Neural cell (in vitro differentiated cells): ENCODE measurements around the gene POLK. TPM values are rescaled to one million over a fixed set of nuclear protein-coding genes. Genes with fewer than 3 reads are reported as not detected.
"Not testable (repeated sequence)": the region's sequence is repeated elsewhere in the genome, so short reads cannot be mapped to it uniquely, and the experiment has no call there.

ENCODE experiments used
- H2AFZ ChIP-seq: fragments of 200-600, 300-800 bp; sonication (generic), shearing (Covaris generic); 2 replicates; pipeline ENCODE4 v1.6.0; 2014; ENCODE audit warnings: low read depth, mild to moderate bottlenecking, antibody characterized with exemption, low read length, moderate library complexity
- H3F3A ChIP-seq: fragments of 200-600 bp; shearing (Covaris generic); 2 replicates; pipeline ENCODE4 v1.6.1; 2016; ENCODE audit warnings: mild to moderate bottlenecking, moderate library complexity, mixed read lengths, antibody characterized with exemption, low read length; ENCODE audit not compliant: insufficient read depth, poor library complexity, severe bottlenecking
- H3K27ac ChIP-seq: fragments of 200-600, 300-800 bp; sonication (generic), shearing (Covaris generic); 2 replicates; pipeline ENCODE4 v1.5.1; 2014; ENCODE audit warnings: mild to moderate bottlenecking, low read length, moderate library complexity
- H3K27me3 ChIP-seq: fragments of 300-800, 200-600 bp; sonication (generic), shearing (Covaris generic); 2 replicates; pipeline ENCODE4 v1.6.0; 2014; ENCODE audit warnings: mild to moderate bottlenecking, low read depth, low read length, moderate library complexity; ENCODE audit not compliant: insufficient read depth
- H3K36me3 ChIP-seq: fragments of 300-800, 200-600 bp; sonication (generic), shearing (Covaris generic); 2 replicates; pipeline ENCODE4 v1.5.1; 2014; ENCODE audit warnings: mild to moderate bottlenecking, antibody characterized with exemption, low read length, moderate library complexity; ENCODE audit not compliant: insufficient read depth
- H3K4me2 ChIP-seq: fragments of 300-800, 200-600 bp; sonication (generic), shearing (Covaris generic); 2 replicates; pipeline ENCODE4 v1.6.0; 2014; ENCODE audit warnings: mild to moderate bottlenecking, low read length
- H3K4me3 ChIP-seq: fragments of 300-800, 200-600 bp; sonication (generic), shearing (Covaris generic); 2 replicates; pipeline ENCODE4 v1.5.1; 2014; ENCODE audit warnings: mild to moderate bottlenecking, low read length, moderate library complexity
- H3K79me2 ChIP-seq: fragments of 200-600 bp; shearing (Covaris generic); replicated peaks from 2 replicates; pipeline ENCODE4 v1.6.0; 2014; ENCODE audit warnings: mild to moderate bottlenecking, low read length, moderate library complexity; ENCODE audit not compliant: insufficient read depth
- H3K9ac ChIP-seq: fragments of 300-800, 200-600 bp; sonication (generic), shearing (Covaris generic); 2 replicates; pipeline ENCODE4 v1.6.1; 2016; ENCODE audit warnings: mild to moderate bottlenecking, low read length, mixed read lengths
- H3K9me2 ChIP-seq: fragments of 200-600 bp; shearing (Covaris generic); 2 replicates; pipeline ENCODE4 v1.6.1; 2016; ENCODE audit warnings: mild to moderate bottlenecking, low read length, mixed read lengths; ENCODE audit not compliant: insufficient read depth
- H3K9me3 ChIP-seq: fragments of 200-600, 300-800 bp; sonication (generic), shearing (Covaris generic); 2 replicates; pipeline ENCODE4 v1.6.1; 2016; ENCODE audit warnings: mild to moderate bottlenecking, mixed run types, low read length, moderate library complexity, mixed read lengths
- H4K20me1 ChIP-seq: fragments of 200-600 bp; shearing (Covaris generic); 2 replicates; pipeline ENCODE4 v1.6.1; 2016; ENCODE audit warnings: mild to moderate bottlenecking, mixed run types; ENCODE audit not compliant: insufficient read depth
- CTCF ChIP-seq: fragments of 450-650 bp; IDR thresholded peaks from 2 replicates; pipeline ENCODE4 v1.5.1; 2014; ENCODE audit warnings: antibody characterized with exemption, mild to moderate bottlenecking, moderate library complexity; ENCODE audit not compliant: poor library complexity, severe bottlenecking
- EP300 ChIP-seq: fragments of 450-650 bp; conservative IDR thresholded peaks from 2 replicates; pipeline ENCODE4 v1.6.1; 2014; ENCODE audit warnings: antibody characterized with exemption, mild to moderate bottlenecking, moderate library complexity; ENCODE audit not compliant: poor library complexity, severe bottlenecking
- EZH2 ChIP-seq: fragments of 200-600, 300-800 bp; shearing (Covaris generic), sonication (generic); IDR thresholded peaks from 2 replicates; pipeline ENCODE4 v1.6.1; 2014; ENCODE audit warnings: antibody characterized with exemption, low read length, borderline replicate concordance, mild to moderate bottlenecking; ENCODE audit not compliant: insufficient read depth, poor library complexity, severe bottlenecking
- MXI1 ChIP-seq: fragments of 450-650 bp; conservative IDR thresholded peaks from 2 replicates; pipeline ENCODE4 v1.6.1; 2014; ENCODE audit warnings: antibody characterized with exemption, mild to moderate bottlenecking; ENCODE audit not compliant: poor library complexity, severe bottlenecking
- POLR2AphosphoS5 ChIP-seq: IDR thresholded peaks from 2 replicates; pipeline ENCODE4 v1.6.1; 2012
- RAD21 ChIP-seq: fragments of 450-650 bp; conservative IDR thresholded peaks from 2 replicates; pipeline ENCODE4 v1.6.1; 2014; ENCODE audit warnings: antibody characterized with exemption, mild to moderate bottlenecking, moderate library complexity
- REST ChIP-seq: IDR thresholded peaks from 2 replicates; pipeline ENCODE4 v1.6.1; 2012; ENCODE audit warnings: borderline replicate concordance
- SMC3 ChIP-seq: fragments of 450-650 bp; conservative IDR thresholded peaks from 2 replicates; pipeline ENCODE4 v1.6.1; 2014; ENCODE audit warnings: antibody characterized with exemption, mild to moderate bottlenecking, moderate library complexity; ENCODE audit not compliant: poor library complexity
- TAF1 ChIP-seq: IDR thresholded peaks from 2 replicates; pipeline ENCODE4 v1.6.1; 2012; ENCODE audit warnings: low read depth
- polyA plus RNA-seq: library from polyadenylated mRNA; depleted of rRNA; stranded (reverse); fragments of >200 nt; gene quantifications from 2 replicates; pipeline ENCODE4 v1.2.3, GENCODE V29; 2014

POLK gene
- polyA plus RNA-seq, 1 donor from 2014 or later, result 36.4 TPM

GRCh38 chr5:75558981-75559632 is 47.4 kb downstream of the POLK start:
- no peaks in the 10 kb centered on the region for H3K27me3 ChIP-seq
- TF ChIP-seq EP300, result no peak
- H3K79me2 ChIP-seq, result no peaks in the 10 kb centered on the region
- H3K9me2 ChIP-seq, result no peaks in the 10 kb centered on the region
- no peak overlapping the region for H3K9ac ChIP-seq
- no peak overlapping the region for H3K4me2 ChIP-seq
- no peaks in the 10 kb centered on the region for H3K9me3 ChIP-seq
- no peak overlapping the region for H3K27ac ChIP-seq
- H4K20me1 ChIP-seq, result no peaks in the 10 kb centered on the region
- H3F3A ChIP-seq, result no peaks in the 10 kb centered on the region
- no peaks in the 10 kb centered on the region for H3K36me3 ChIP-seq
- no peak overlapping the region for H3K4me3 ChIP-seq
- H2AFZ ChIP-seq, result no peak overlapping the region

- not testable (repeated sequence) for H3K9me2 ChIP-seq, H3K27ac ChIP-seq, H3K79me2 ChIP-seq, H3F3A ChIP-seq, H3K9me3 ChIP-seq, H3K4me2 ChIP-seq, H3K9ac ChIP-seq, H3K36me3 ChIP-seq, H2AFZ ChIP-seq, H3K27me3 ChIP-seq, H3K4me3 ChIP-seq, H4K20me1 ChIP-seq
These were observed 49.0 kb downstream of the POLK start for GRCh38 chr5:75560655-75561054.

GRCh38 chr5:75565991-75566709 is 54.5 kb downstream of the POLK start:
- not testable (repeated sequence) for H3K4me2 ChIP-seq, H4K20me1 ChIP-seq, H3K9me2 ChIP-seq, H2AFZ ChIP-seq, H3K27me3 ChIP-seq, H3K36me3 ChIP-seq, H3K79me2 ChIP-seq, H3K9ac ChIP-seq, H3F3A ChIP-seq, H3K27ac ChIP-seq, H3K4me3 ChIP-seq, H3K9me3 ChIP-seq

- no peak overlapping the region for H2AFZ ChIP-seq
- no peaks in the 10 kb centered on the region for H3F3A ChIP-seq
- no peaks in the 10 kb centered on the region for H3K36me3 ChIP-seq
- H3K27me3 ChIP-seq, result no peaks in the 10 kb centered on the region
- TF ChIP-seq MXI1 (no peak), CTCF (no peak), RAD21 (no peak), REST (no peak), EP300 (no peak), POLR2AphosphoS5 (no peak), EZH2 (no peak), SMC3 (no peak), TAF1 (no peak)
- H3K79me2 ChIP-seq, result no peaks in the 10 kb centered on the region
- H3K4me3 ChIP-seq, result no peak overlapping the region
- H3K9ac ChIP-seq, result no peak overlapping the region
- no peak overlapping the region for H3K27ac ChIP-seq
- H4K20me1 ChIP-seq, result no peaks in the 10 kb centered on the region
- no peaks in the 10 kb centered on the region for H3K9me3 ChIP-seq
- H3K4me2 ChIP-seq, result no peak overlapping the region
- no peaks in the 10 kb centered on the region for H3K9me2 ChIP-seq
These were observed 55.1 kb downstream of the POLK start for GRCh38 chr5:75566710-75567309.
